ENCODE measurements around the gene PTPRN2. TPM values are rescaled to one million over a fixed set of nuclear protein-coding genes. Genes with fewer than 3 reads are reported as not detected.

PTPRN2 gene
- total RNA-seq, 2 donors from 2014 or later = 26.1 to 55.5 TPM

- no peak for DNase-seq (ENCODE audit: low spot score)
- no peak for TF ChIP-seq POLR2AphosphoS5 (IDR thresholded peaks at IDR 0.05)
- TF ChIP-seq, protein P1, sequence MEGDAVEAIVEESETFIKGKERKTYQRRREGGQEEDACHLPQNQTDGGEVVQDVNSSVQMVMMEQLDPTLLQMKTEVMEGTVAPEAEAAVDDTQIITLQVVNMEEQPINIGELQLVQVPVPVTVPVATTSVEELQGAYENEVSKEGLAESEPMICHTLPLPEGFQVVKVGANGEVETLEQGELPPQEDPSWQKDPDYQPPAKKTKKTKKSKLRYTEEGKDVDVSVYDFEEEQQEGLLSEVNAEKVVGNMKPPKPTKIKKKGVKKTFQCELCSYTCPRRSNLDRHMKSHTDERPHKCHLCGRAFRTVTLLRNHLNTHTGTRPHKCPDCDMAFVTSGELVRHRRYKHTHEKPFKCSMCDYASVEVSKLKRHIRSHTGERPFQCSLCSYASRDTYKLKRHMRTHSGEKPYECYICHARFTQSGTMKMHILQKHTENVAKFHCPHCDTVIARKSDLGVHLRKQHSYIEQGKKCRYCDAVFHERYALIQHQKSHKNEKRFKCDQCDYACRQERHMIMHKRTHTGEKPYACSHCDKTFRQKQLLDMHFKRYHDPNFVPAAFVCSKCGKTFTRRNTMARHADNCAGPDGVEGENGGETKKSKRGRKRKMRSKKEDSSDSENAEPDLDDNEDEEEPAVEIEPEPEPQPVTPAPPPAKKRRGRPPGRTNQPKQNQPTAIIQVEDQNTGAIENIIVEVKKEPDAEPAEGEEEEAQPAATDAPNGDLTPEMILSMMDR (IDR thresholded peaks at IDR 0.05) = no peak
- TF ChIP-seq POLR2A (IDR thresholded peaks at IDR 0.05) = no peak
- Histone ChIP-seq H3K4me3 (no peak overlapping the region), H3K9me3 (no peaks in the 10 kb centered on the region), H3K27me3 (replicated peaks; ENCODE audit: insufficient read depth) (no peaks in the 10 kb centered on the region), H3K36me3 (no peaks in the 10 kb centered on the region), H3K4me1 (replicated peaks) (no peaks in the 10 kb centered on the region), H3K27ac (no peak overlapping the region)
- intact Hi-C loops (cut with DNase I) = no loop called here
- WGBS = 95% methylated on average over 51 of the region's 51 CpGs
These were observed 98.0 kb downstream of the PTPRN2 start for GRCh38 chr7:158489462-158490155.

DNA sequence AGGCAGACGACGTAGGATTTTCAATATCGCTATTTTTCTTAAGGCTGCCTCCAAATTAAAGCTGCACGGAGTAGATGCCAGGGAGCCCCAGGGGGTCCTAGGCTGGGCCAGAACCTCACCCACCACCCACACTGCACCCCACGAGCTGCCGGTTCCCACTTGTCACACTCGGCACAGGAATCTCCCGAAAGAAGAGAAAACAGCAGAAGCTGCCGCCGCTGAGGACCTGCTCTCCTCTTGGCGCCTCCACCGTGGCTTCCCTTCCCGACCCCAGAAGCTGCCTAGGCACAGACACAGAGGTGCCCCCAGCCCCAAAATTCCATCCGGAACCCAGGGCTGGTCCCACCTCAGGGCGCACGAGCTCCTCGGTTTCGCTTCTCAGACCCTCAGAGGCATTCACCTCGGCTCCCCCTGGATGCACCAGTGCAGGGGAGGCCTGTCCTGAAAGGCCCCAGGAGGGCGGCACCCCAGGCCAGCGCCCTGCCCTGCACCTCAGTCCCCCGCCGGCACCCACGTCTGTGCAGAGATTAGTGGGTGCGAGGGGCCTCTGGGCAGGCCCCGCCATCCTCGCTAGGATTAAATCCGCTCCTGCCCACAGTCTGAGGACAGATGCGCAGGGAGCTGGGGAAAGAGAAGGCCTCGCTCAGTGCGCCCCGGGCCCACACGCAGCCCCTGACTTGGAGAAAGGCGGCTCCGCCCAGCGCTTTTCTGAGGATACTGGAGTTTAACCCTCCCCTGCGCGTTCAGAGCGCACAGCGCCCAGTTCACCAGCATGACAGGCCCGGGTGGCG is 99.2 kb downstream of the PTPRN2 start:
- H3K27ac ChIP-seq = no peak overlapping the region
- 84% methylated on average over 32 of the region's 42 CpGs for WGBS
- intact Hi-C loops (cut with DNase I) = no loop called here
- no peaks in the 10 kb centered on the region for H3K36me3 ChIP-seq
- TF ChIP-seq POLR2A (IDR thresholded peaks at IDR 0.05) (no peak), POLR2AphosphoS5 (IDR thresholded peaks at IDR 0.05) (no peak)
- TF ChIP-seq, protein P1 (IDR thresholded peaks at IDR 0.05) = no peak
- no peaks in the 10 kb centered on the region for H3K27me3 ChIP-seq (replicated peaks; ENCODE audit: insufficient read depth)
- no peaks in the 10 kb centered on the region for H3K4me1 ChIP-seq (replicated peaks)
- H3K4me3 ChIP-seq = no peak overlapping the region
- H3K9me3 ChIP-seq = no peaks in the 10 kb centered on the region
- DNase-seq (ENCODE audit: low spot score) = no peak

GRCh38 chr7:158487631-158488151 is 99.9 kb downstream of the PTPRN2 start:
- 37% methylated on average over 18 of the region's 18 CpGs for WGBS
- intact Hi-C loops (cut with DNase I) = no loop called here

GRCh38 chr7:158486919-158487318 is 100.7 kb downstream of the PTPRN2 start:
- intact Hi-C loops (cut with DNase I) = no loop called here

More at GRCh38 chr7:158487631-158488151, 99.9 kb downstream of the PTPRN2 start:
- Histone ChIP-seq H3K4me1 (replicated peaks) (no peaks in the 10 kb centered on the region), H3K36me3 (no peaks in the 10 kb centered on the region), H3K4me3 (no peak overlapping the region), H3K9me3 (no peaks in the 10 kb centered on the region), H3K27ac (no peak overlapping the region), H3K27me3 (replicated peaks; ENCODE audit: insufficient read depth) (no peaks in the 10 kb centered on the region)
- DNase-seq (ENCODE audit: low spot score) = no peak
- TF ChIP-seq, protein P1 (IDR thresholded peaks at IDR 0.05) = no peak
- TF ChIP-seq POLR2AphosphoS5 (IDR thresholded peaks at IDR 0.05) = no peak
- no peak for TF ChIP-seq POLR2A (IDR thresholded peaks at IDR 0.05)

More at GRCh38 chr7:158486919-158487318, 100.7 kb downstream of the PTPRN2 start:
- DNase-seq (ENCODE audit: low spot score) = no peak
- 95% methylated on average over 8 of the region's 8 CpGs for WGBS
- H3K27ac ChIP-seq = no peak overlapping the region
- no peaks in the 10 kb centered on the region for H3K9me3 ChIP-seq
- H3K27me3 ChIP-seq (replicated peaks; ENCODE audit: insufficient read depth) = no peaks in the 10 kb centered on the region
- no peaks in the 10 kb centered on the region for H3K4me1 ChIP-seq (replicated peaks)
- no peaks in the 10 kb centered on the region for H3K36me3 ChIP-seq
- H3K4me3 ChIP-seq = no peak overlapping the region
- TF ChIP-seq, protein P1 (IDR thresholded peaks at IDR 0.05) = no peak
- TF ChIP-seq POLR2A (IDR thresholded peaks at IDR 0.05) = no peak
- no peak for TF ChIP-seq POLR2AphosphoS5 (IDR thresholded peaks at IDR 0.05)
